ENCODE results near the gene ADGRG3.

GRCh38 chr16:57620335-57621231 lies 47.5 kb upstream of the ADGRG3 start:
- no peak for TF ChIP-seq SIN3A (IDR thresholded peaks at IDR 0.05; ENCODE audit: low read depth)
- TF ChIP-seq JUND (IDR thresholded peaks at IDR 0.05) = no peak
- no peak for TF ChIP-seq CTCF (IDR thresholded peaks at IDR 0.05 in 2 of 3, conservative IDR thresholded peaks at IDR 0.05 in 1 of 3; ENCODE audit: borderline replicate concordance in 1 of 3, insufficient read depth in 1 of 3, low read depth in 2 of 3, low read length in 2 of 3)
- TF ChIP-seq POLR2A (IDR thresholded peaks at IDR 0.05; ENCODE audit: borderline replicate concordance, extremely low read depth, insufficient read depth, insufficient read length) = no peak

All from HCT116 (cell line).